EH (cell line): ENCODE measurements around the gene TRUB1.
A peak's percentile ranks its signal among the peaks of the same experiment; 100 is the strongest.
"Not testable (repeated sequence)": the region's sequence is repeated elsewhere in the genome, so short reads cannot be mapped to it uniquely, and the experiment has no call there.

Experiments used
- DNase-seq: peaks from one replicate; pipeline ENCODE4 v3.0.0-alpha.2; 2015; ENCODE audit warnings: low read depth

The TRUB1 gene

GRCh38 chr10:114937962-114938855, at the start of gene TRUB1:
Gene TRUB1 (plus strand): TSS chr10:114938195. CDS start chr10:114938254, 59 bp downstream.
- DNase-seq, result peak; percentile 96

DNA sequence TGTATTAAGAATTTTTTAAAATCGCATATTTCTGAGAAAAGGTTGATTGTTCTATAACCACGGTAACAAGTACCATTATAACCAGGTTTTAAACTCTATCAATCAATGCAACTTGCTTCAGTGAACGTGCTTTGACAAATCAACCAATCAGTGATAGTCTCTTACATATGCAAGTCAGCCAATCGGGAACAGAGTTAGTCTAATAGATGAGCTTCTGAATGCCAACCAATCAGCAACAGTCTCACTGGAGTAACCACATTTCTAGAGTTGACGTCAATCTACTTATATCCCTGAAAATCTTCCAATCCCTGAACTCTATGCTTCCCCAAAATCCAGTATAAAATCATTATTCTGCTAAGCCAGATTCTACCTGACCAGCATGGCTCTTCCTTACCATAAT, 44.7 kb upstream of the TRUB1 start:
- peak; percentile 36 for DNase-seq

DNA sequence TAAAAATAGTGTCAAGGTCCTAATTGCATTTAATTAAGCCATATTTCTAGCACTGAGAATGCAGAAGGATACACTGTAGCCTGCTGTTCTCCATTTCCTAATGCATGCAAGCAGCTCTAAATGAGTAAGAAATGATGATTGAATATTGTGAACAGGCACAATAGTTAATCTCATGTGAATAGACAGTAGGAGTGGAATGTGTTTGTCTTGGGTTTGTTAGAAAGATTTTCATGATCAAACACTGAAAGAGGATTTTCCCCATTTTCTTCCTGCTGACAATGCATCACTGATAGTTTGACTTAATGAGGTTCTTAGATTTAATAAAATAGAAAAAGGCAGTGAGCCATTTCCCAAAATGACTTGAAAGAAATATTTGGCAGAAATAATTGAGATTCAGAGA, 43.1 kb upstream of the TRUB1 start:
- no peak for DNase-seq

DNA sequence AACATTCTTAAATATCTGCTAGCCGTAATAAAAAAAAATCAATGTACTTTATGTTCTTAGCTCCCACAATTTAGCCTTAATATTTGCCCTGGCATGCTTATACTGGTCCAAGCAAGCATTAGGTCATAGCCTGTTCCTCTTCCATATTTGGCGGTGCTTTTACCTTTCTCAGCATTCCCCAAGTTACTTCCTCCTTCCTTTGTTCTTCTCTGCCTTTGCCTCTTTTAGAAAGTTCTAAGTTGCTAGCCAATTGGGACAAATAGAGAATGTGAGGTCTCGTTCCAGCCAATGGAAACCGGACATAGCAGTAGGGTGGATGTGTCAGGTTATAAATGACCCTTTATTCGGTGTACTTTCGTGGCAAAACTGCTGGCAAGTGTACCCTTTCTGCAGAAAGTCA, 41.0 kb upstream of the TRUB1 start:
- DNase-seq, result not testable (repeated sequence)

DNA sequence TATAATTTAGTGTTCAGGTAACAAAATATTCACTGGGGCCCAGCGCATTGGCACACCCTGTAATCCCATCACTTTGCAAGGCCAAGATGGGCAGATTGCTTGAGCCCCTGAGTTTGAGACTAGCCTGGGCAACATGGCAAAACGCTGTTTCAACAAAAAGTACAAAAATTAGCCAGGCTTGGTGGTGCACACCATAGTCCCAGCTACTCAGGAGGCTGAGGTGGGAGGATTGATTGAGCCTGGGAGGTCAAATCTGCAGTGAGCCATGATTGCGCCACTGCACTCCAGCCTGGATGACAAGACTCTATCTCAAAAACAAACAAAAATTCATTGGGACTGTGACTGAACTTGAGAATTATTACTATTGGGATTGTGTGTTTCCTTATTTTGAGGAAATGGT, 40.4 kb upstream of the TRUB1 start:
- DNase-seq, result no peak

GRCh38 chr10:114899982-114900381, 38.0 kb upstream of the TRUB1 start:
- DNase-seq, result no peak

DNA sequence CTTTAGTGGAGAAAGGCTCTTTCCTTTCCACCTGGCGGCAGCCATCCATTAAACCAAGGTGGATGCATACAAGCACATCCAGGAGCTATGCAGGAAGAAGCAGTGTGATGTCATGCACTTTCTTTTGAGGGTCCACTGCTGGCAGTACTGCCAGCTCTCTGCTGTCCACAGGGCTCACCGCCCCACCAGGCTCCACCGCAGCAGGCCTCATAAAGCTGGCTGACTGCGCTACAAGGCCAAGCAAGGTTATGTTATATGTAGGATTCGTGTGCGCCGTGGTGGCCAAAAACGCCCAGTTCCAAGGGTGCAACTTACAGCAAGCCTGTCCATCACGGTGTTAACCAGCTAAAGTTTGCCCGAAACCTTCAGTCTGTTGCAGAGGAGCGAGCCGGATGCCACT, 37.3 kb upstream of the TRUB1 start:
- no peak for DNase-seq

DNA sequence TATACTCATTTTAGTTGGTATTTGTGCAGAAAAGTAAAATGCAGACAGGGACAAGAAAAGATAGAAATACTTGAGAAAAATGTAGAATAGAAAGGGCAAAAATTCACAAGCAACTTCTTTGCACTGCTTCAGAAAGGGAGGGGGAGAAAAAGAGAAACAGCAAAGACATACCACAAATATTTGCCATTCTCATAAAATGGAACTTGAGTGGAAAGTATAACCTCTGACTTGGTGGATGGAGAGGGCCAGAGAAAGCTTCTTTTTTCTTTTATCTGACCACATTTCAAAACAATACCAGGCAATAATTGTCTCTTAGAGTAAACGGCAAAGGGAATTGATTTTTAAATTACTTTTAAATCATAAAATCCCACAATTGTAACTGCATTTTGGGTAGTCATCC, 35.8 kb upstream of the TRUB1 start:
- peak; percentile 71 for DNase-seq

GRCh38 chr10:114905450-114905849, 32.5 kb upstream of the TRUB1 start:
- DNase-seq, result peak; percentile 55

GRCh38 chr10:114906981-114907380, 31.0 kb upstream of the TRUB1 start:
- DNase-seq, result no peak

- DNase-seq, result no peak
These were observed 29.1 kb upstream of the TRUB1 start for GRCh38 chr10:114908896-114909295.

DNA sequence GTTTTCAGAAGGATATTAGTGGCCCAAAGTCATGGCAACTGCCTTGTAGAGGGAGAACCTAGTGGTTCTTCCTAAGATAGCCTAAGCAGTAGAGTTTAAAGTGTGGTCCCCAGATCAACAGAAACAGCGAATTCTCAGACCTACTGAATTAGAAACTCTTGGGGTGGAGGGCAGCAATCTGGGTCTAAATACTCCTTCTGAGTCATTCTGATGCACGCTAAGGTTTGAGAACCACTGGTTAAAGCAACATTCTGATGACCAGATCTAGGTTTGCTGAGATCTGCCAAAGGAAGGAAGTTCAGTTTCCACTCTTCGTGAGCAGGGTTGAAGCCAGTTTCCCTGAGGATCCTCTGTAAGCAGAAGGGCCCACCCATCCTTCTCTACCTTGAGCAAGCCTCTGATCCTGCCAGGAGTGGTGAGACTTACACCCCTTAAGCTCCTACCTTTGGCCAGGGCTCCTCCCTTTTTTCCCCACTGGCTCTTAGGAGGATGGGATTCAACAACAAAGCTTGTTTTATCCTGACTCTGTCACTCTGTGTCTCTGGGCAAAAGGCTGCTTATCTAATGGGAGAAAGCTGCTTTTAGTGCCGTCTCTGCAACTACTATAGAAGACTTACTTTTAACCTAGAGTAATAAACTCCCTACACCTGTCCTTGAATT, 26.8 kb upstream of the TRUB1 start:
- DNase-seq, result no peak

DNA sequence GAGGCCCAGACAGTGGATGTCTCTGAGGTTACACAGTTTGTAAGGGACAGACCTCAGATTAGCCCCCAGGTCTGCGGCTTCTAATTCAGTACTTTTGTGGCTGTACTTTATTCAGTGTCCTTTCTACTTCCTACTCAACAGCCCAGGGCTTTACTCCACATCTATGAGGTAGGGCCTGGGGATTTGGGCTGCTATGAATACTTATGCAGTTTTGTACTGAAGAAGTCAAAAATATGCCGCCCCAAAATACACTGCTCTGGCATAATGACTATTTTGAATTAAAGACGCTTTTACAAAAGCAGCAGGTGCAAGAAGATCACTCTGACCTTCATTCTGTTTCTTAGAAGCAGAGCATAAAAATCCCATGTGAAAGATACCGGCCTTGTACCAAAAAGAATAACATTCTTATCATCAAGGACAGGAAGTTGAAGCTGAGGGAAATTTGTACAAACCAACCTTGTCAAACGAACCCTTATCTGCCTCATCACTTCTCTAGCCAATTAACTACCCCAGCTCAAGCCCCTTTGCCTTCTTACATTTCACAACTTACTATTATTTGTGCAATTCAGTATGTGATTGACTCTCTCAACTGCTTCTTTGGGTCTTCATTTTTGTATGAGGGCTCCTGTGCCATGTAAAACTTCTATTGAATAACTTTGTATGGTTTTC, 26.1 kb upstream of the TRUB1 start:
- DNase-seq, result no peak

- DNase-seq, result no peak
These were observed 25.5 kb upstream of the TRUB1 start for GRCh38 chr10:114912470-114912859.

GRCh38 chr10:114914560-114914959, 23.4 kb upstream of the TRUB1 start:
- no peak for DNase-seq

DNA sequence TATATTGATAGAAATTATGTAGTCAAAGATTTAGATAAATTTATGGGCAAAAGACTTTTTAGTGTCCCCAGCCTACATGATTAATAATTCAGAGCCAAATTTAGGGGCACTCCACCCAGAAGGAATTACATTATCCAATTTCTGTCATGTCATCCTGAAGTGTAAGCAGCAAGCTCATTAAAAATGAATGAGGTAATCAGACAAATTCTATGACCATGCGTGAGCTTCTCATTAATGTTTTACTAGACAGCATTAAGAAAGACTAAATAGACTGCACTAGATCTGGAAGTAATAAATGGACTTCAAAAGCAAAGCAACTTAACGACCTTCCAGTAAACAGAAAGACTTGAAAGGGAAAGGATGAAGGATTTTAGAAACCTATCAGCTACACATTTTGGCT, 22.7 kb upstream of the TRUB1 start:
- no peak for DNase-seq

GRCh38 chr10:114916653-114917052, 21.3 kb upstream of the TRUB1 start:
- DNase-seq, result no peak

DNA sequence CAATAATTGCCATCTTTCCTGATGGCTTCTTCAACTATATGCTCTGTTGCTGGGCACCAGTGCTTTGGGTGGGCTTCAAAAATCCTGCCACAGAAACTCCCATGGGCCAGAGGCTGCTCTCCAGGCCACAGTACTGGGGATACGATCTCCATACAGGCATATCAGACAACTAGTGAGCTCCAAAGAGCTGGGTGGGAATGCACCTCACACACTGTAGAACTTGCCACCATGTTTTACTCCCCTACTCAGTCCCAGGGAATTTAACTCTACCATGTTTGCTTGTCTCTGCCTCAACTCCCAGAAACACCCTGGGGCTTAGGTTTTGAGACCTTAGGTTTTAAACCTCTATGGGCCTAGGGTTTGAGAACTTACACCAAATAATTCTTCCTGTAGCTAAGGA, 20.5 kb upstream of the TRUB1 start:
- no peak for DNase-seq

DNA sequence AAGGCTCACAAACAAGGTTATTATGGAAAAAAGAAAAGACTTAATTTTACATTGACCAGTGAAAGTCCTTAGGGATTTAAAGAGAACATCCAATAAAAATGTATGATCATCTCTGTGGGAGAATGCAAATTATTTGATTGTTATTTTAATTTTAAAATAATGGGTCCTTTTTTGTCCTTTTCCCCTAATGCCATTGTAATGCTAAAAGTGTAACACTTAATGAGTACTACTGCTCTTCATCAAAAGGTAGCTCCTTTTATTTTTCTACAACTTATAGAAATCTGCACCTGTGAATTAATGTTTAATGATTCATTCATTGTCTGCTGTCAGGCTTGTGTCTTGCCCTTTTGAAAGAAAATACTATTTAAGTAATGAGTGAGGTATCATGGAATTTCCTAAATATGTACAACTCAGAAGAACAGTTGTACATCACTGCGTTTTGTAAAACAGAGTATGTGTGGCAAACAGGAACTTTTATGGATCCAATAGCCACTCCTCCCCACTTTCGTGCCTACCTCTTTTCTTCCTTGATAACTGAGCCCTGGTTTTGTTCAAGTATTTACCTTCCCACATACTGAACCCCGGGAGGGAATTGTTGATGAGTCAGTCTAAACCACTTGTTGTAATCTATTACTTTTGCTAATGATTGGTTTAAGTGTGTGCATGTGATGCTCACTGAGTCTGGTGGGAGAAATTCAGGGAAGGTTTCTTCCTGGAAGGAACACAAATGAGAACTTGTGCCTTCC, 19.9 kb upstream of the TRUB1 start:
- peak; percentile 11 for DNase-seq

DNA sequence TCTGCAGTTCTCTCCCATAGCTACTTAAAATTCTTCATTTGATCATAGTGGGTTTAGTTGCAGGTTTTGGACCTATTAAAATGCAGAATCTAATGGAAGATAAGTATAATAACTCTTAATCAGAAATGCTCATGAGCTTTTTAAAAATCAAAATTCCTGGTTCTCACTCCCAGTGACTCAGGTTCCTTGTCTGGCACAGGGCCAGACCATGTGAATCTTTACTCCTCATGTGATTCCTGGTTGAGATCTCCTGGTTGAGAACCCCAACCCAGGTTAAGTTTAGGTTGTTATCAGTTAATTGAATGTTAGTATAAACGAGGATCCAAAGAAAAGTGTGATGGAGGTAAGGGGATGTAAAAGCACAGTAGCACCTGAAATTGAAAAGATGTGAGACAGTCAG, 17.5 kb upstream of the TRUB1 start:
- no peak for DNase-seq

DNA sequence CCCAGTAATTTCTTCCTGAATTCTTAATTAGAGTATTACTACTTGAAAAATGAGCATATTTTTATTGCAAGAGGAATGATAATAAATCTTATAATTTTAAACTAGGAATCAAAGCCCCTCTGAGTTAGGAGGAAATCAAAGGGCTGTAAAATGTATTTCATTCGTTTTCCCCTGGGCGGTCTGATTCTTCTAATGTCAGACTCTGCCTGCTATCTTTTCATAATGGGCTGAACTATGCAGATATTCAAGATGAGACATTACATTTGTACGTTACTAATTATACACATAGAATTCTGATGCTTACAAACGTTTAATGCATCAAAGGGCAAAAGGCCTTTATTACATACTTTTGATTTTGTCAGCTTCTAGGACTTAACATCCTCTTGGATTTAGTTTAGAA, 16.0 kb upstream of the TRUB1 start:
- no peak for DNase-seq

DNA sequence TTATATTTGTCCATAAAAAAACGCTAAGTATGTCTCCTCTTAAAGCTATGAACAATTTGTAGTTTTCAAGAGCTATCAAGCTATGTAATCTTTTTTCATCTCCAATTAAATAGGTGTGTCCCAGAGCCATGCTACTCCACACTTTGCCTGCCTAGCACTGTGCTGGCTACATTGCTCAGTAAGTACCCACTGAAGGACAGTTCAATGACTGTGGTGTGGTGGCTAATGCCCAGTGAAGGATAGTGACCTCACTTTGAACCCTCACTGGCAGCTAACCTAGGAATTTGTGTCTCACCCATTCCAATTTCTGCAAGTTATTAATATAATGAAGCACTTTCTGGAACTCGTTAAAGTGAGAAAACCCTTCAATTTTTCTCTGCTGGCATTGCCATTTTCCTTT, 14.4 kb upstream of the TRUB1 start:
- DNase-seq, result no peak
